ENCODE data around the gene MGAT4A. TPM values are rescaled to one million over a fixed set of nuclear protein-coding genes. Genes with fewer than 3 reads are reported as not detected.

MGAT4A gene
- total and polyA plus RNA-seq, 2 of the 13 experiments (the other 11 are each of a cell fraction or from before 2014, with no cell fraction given), result 47.2 to 90.9 TPM

- TF ChIP-seq ZBTB14 (CRISPR knock-in tag; IDR thresholded peaks at IDR 0.05) (no peak), ZNF891 (CRISPR knock-in tag; IDR thresholded peaks at IDR 0.05) (no peak), ZNF747 (CRISPR knock-in tag; IDR thresholded peaks at IDR 0.05; ENCODE audit: borderline replicate concordance) (peak; percentile 65; the same call in 1 of the 2 replicates), SOX5 (CRISPR knock-in tag; IDR thresholded peaks at IDR 0.05; ENCODE audit: borderline replicate concordance) (peak; percentile 93; the same call in 1 of the 2 replicates), XRCC5 (optimal IDR thresholded peaks at IDR 0.05; ENCODE audit: low read length) (peak; percentile 28), TGIF2 (CRISPR knock-in tag; IDR thresholded peaks at IDR 0.05) (peak; percentile 56; the same call in 1 of the 2 replicates), CREB1 (IDR thresholded peaks at IDR 0.05) (no peak), CREB1 (CRISPR knock-in tag; IDR thresholded peaks at IDR 0.05) (peak; percentile 72), NR2F6 (IDR thresholded peaks at IDR 0.05) (peak; percentile 73), NR2F6 (CRISPR knock-in tag; IDR thresholded peaks at IDR 0.05) (peak; percentile 81), ZSCAN21 (CRISPR knock-in tag; IDR thresholded peaks at IDR 0.05; ENCODE audit: borderline replicate concordance) (no peak), ZNF205 (CRISPR knock-in tag; IDR thresholded peaks at IDR 0.05) (0 out of 2 replicates have a peak, but pooled peaks have one; percentile 62), THAP11 (CRISPR knock-in tag; IDR thresholded peaks at IDR 0.05) (peak; percentile 39), ZFP36 (IDR thresholded peaks at IDR 0.05; ENCODE audit: borderline replicate concordance, low read depth, low read length, partially characterized antibody) (no peak), ZNF792 (CRISPR knock-in tag; IDR thresholded peaks at IDR 0.05) (peak; percentile 81), ZFAT (CRISPR knock-in tag; conservative IDR thresholded peaks at IDR 0.05) (no peak), ADNP (CRISPR knock-in tag; IDR thresholded peaks at IDR 0.05) (0 out of 2 replicates have a peak, but pooled peaks have one; percentile 50), ZNF337 (CRISPR knock-in tag; IDR thresholded peaks at IDR 0.05; ENCODE audit: borderline replicate concordance, low read depth) (no peak), TEAD3 (CRISPR knock-in tag; optimal IDR thresholded peaks at IDR 0.05; ENCODE audit: borderline replicate concordance) (peak; percentile 72), TCF7 (IDR thresholded peaks at IDR 0.05; ENCODE audit: low read depth) (peak; percentile 96), FOXO1 (CRISPR knock-in tag; IDR thresholded peaks at IDR 0.05) (peak; percentile 55), POGZ (CRISPR knock-in tag; IDR thresholded peaks at IDR 0.05) (peak; percentile 66), HOXA3 (CRISPR knock-in tag; IDR thresholded peaks at IDR 0.05) (peak; percentile 37; the same call in 1 of the 2 replicates), MIER2 (CRISPR knock-in tag; IDR thresholded peaks at IDR 0.05) (peak; percentile 17; the same call in 1 of the 2 replicates), TMF1 (CRISPR knock-in tag; IDR thresholded peaks at IDR 0.05; ENCODE audit: low read depth) (no peak), MED1 (CRISPR knock-in tag; IDR thresholded peaks at IDR 0.05) (peak; percentile 93), ZNF878 (CRISPR knock-in tag; IDR thresholded peaks at IDR 0.05) (peak; percentile 60; the same call in 1 of the 2 replicates), ZNF180 (CRISPR knock-in tag; IDR thresholded peaks at IDR 0.05; ENCODE audit: borderline replicate concordance, low read depth) (no peak), ZNF703 (CRISPR knock-in tag; IDR thresholded peaks at IDR 0.05; ENCODE audit: borderline replicate concordance) (no peak), ZNF24 (IDR thresholded peaks at IDR 0.05) (peak; percentile 30; the same call in 1 of the 2 replicates), FOXA3 (CRISPR knock-in tag; IDR thresholded peaks at IDR 0.05) (peak; percentile 93), ZNF230 (CRISPR knock-in tag; IDR thresholded peaks at IDR 0.05) (no peak), PATZ1 (CRISPR knock-in tag; IDR thresholded peaks at IDR 0.05) (peak; percentile 97), SMAD1 (CRISPR knock-in tag; IDR thresholded peaks at IDR 0.05; ENCODE audit: borderline replicate concordance, low read depth) (no peak)
Measured at GRCh38 chr2:98734823-98735260, 3.9 kb upstream of the MGAT4A start (continued).
